Measurements from ENCODE around the gene CD300LD. TPM values are rescaled to one million over a fixed set of nuclear protein-coding genes. Genes with fewer than 3 reads are reported as not detected.

CD300LD gene
- polyA plus RNA-seq, 3 donors, result not detected

Other genes with a start within 250 kb of the CD300LD start
- under 1 TPM; 0.11 to 0.26 (median 0.11) TPM for gene BTBD17, start 230.4 kb downstream of the CD300LD start, polyA plus RNA-seq (ENCODE audit: insufficient read length in 3 of 3)
- under 1 TPM in 1 of 3 donors, not detected in 2; 0.11 TPM for gene GPR142, start 224.8 kb downstream of the CD300LD start, polyA plus RNA-seq (ENCODE audit: insufficient read length in 3 of 3)
- 100 to 1,000 TPM in 2 of 3 donors, 10 to 100 TPM in 1; 86.9 to 134 (median 115) TPM for gene GPRC5C, start 160.2 kb downstream of the CD300LD start, polyA plus RNA-seq (ENCODE audit: insufficient read length in 3 of 3)
- 1 to 10 TPM in 2 of 3 donors, under 1 TPM in 1; 1.00 to 2.8 (median 1.8) TPM for gene CD300A, start 125.6 kb downstream of the CD300LD start, polyA plus RNA-seq (ENCODE audit: insufficient read length in 3 of 3)
- gene CD300LB, start 60.8 kb downstream of the CD300LD start, polyA plus RNA-seq (ENCODE audit: insufficient read length in 3 of 3), result under 1 TPM; 0.17 to 0.44 (median 0.20) TPM
- gene CD300C, start 46.2 kb downstream of the CD300LD start, polyA plus RNA-seq (ENCODE audit: insufficient read length in 3 of 3), result under 1 TPM; 0.34 to 0.59 (median 0.54) TPM
- under 1 TPM in 1 of 3 donors, not detected in 2; 0.42 TPM for gene CD300H, start 24.8 kb downstream of the CD300LD start, polyA plus RNA-seq (ENCODE audit: insufficient read length in 3 of 3)
- gene CD300E, start 31.5 kb upstream of the CD300LD start, polyA plus RNA-seq (ENCODE audit: insufficient read length in 3 of 3), result under 1 TPM; 0.16 to 0.42 (median 0.33) TPM
- under 1 TPM; 0.28 to 0.83 (median 0.47) TPM for gene CD300LF, start 120.6 kb upstream of the CD300LD start, polyA plus RNA-seq (ENCODE audit: insufficient read length in 3 of 3)
- 1 to 10 TPM; 5.3 to 6.7 (median 6.2) TPM for gene RAB37, start 145.0 kb upstream of the CD300LD start, polyA plus RNA-seq (ENCODE audit: insufficient read length in 3 of 3)
- gene NHERF1, start 156.3 kb upstream of the CD300LD start, polyA plus RNA-seq (ENCODE audit: insufficient read length in 3 of 3), result 100 to 1,000 TPM; 158 to 197 (median 171) TPM
- gene NAT9, start 184.1 kb upstream of the CD300LD start, polyA plus RNA-seq (ENCODE audit: insufficient read length in 3 of 3), result 10 to 100 TPM; 40.8 to 54.9 (median 46.7) TPM